HepG2 (cell line): ENCODE measurements around the gene SLC19A1. TPM values are rescaled to one million over a fixed set of nuclear protein-coding genes. Genes with fewer than 3 reads are reported as not detected.

ENCODE experiments used
- AGO2 ChIP-seq: fragments of 200-400 bp; formaldehyde crosslinking; optimal IDR thresholded peaks from 2 replicates; pipeline ENCODE3; 2017; ENCODE audit warnings: mild to moderate bottlenecking, low read depth, low read length, moderate library complexity
- ARNT ChIP-seq: fragments of 450-650 bp; IDR thresholded peaks from 2 replicates; pipeline ENCODE4 v1.6.1; 2017
- HOXA3 ChIP-seq: sonication (generic); formaldehyde crosslinking; IDR thresholded peaks from 2 replicates; pipeline ENCODE4 v1.5.0; 2020; ENCODE audit warnings: missing genetic modification reagents
- PHF8 ChIP-seq: sonication (generic); formaldehyde crosslinking; IDR thresholded peaks from 2 replicates; pipeline ENCODE4 v1.5.0; 2020; ENCODE audit warnings: missing genetic modification reagents
- RBFOX2 ChIP-seq: fragments of 200-400 bp; formaldehyde crosslinking; IDR thresholded peaks from 2 replicates; pipeline ENCODE4 v1.6.1; 2017; ENCODE audit warnings: low read depth, mild to moderate bottlenecking, low read length
- YEATS4 ChIP-seq: sonication (generic); formaldehyde crosslinking; IDR thresholded peaks from 2 replicates; pipeline ENCODE4 v1.4.0; 2020; ENCODE audit warnings: missing genetic modification reagents, borderline replicate concordance
- ZNF367 ChIP-seq: sonication (generic); formaldehyde crosslinking; IDR thresholded peaks from 2 replicates; pipeline ENCODE4 v1.4.0; 2020; ENCODE audit warnings: missing genetic modification reagents, borderline replicate concordance
- ZNF589 ChIP-seq: sonication (generic); formaldehyde crosslinking; conservative IDR thresholded peaks from 2 replicates; pipeline ENCODE4 v1.8.0; 2022; ENCODE audit warnings: mild to moderate bottlenecking, moderate library complexity, missing genetic modification reagents
- ZNF747 ChIP-seq: sonication (generic); formaldehyde crosslinking; IDR thresholded peaks from 2 replicates; pipeline ENCODE4 v1.8.1; 2023; ENCODE audit warnings: missing genetic modification reagents, mild to moderate bottlenecking, borderline replicate concordance
- ZSCAN25 ChIP-seq: sonication (generic); formaldehyde crosslinking; IDR thresholded peaks from 2 replicates; pipeline ENCODE4 v1.8.0; 2022; ENCODE audit warnings: mild to moderate bottlenecking, missing genetic modification reagents
- polyA plus RNA-seq, 8 experiments: library from polyadenylated mRNA; depleted of rRNA in 3 of 8; stranded (reverse) in 7 of 8; unstranded in 1 of 8; fragments of >200 nt; fragmentation: Illumina TruSeq in 4 of 8; extraction: Trizol in 4 of 8; gene quantifications; 2 replicates each; pipeline versions ENCODE4 v1.2.1 to v1.2.3, GENCODE V29; 2011 to 2016; ENCODE audit warnings: low read depth in 4 of 8, missing spikeins in 1 of 8, mixed read lengths in 1 of 8; ENCODE audit not compliant: insufficient read depth in 1 of 8
- total RNA-seq, 5 experiments: library from RNA; depleted of rRNA; stranded (reverse); fragments of >200 nt; fragmentation: Illumina TruSeq; extraction: Trizol; gene quantifications; 2 replicates each; pipeline ENCODE4 v1.2.3, GENCODE V29; 2016; ENCODE audit warnings: low read depth in 1 of 5
- TF ChIP-seq, protein P1 (sequence below): sonication (generic); formaldehyde crosslinking; IDR thresholded peaks from 2 replicates; pipeline ENCODE4 v1.4.0; 2020; ENCODE audit warnings: low read depth, missing genetic modification reagents
- TF ChIP-seq, protein P2 (sequence below): IDR thresholded peaks from 2 replicates; pipeline ENCODE4 v1.6.1; 2016; ENCODE audit warnings: low read depth, missing genetic modification reagents, missing compliant biosample characterization
- TF ChIP-seq, protein P3 (sequence below): sonication (generic); formaldehyde crosslinking; IDR thresholded peaks from 2 replicates; pipeline ENCODE4 v1.8.0; 2022; ENCODE audit warnings: mild to moderate bottlenecking, missing genetic modification reagents, moderate library complexity

SLC19A1 gene
- total and polyA plus RNA-seq, 2 of the 13 experiments (the other 11 are each of a cell fraction or from before 2014, with no cell fraction given): 21.8 to 23.0 TPM

DNA sequence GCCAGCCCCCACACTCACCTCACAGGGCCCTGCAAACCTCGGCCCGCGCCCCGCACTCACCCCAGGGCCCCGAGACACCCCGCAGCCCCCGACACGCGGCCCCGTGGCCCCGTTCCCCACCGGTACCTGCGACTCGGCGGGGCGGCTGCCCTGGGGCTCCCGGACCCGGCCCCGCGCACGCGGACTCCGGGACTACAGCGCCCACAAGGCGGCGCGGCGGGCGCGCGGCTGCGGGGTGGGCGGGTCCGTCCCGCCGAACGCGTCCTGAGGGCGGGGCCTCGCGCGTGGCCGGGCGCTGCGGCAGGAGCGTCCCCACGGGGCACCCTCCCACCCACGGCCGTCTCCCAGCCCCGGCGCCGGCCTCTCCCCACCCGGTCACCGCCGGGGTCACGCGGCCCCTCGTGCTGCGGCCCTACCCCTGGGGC lies at the start of gene SLC19A1 (continued):
- TF ChIP-seq, protein P1, sequence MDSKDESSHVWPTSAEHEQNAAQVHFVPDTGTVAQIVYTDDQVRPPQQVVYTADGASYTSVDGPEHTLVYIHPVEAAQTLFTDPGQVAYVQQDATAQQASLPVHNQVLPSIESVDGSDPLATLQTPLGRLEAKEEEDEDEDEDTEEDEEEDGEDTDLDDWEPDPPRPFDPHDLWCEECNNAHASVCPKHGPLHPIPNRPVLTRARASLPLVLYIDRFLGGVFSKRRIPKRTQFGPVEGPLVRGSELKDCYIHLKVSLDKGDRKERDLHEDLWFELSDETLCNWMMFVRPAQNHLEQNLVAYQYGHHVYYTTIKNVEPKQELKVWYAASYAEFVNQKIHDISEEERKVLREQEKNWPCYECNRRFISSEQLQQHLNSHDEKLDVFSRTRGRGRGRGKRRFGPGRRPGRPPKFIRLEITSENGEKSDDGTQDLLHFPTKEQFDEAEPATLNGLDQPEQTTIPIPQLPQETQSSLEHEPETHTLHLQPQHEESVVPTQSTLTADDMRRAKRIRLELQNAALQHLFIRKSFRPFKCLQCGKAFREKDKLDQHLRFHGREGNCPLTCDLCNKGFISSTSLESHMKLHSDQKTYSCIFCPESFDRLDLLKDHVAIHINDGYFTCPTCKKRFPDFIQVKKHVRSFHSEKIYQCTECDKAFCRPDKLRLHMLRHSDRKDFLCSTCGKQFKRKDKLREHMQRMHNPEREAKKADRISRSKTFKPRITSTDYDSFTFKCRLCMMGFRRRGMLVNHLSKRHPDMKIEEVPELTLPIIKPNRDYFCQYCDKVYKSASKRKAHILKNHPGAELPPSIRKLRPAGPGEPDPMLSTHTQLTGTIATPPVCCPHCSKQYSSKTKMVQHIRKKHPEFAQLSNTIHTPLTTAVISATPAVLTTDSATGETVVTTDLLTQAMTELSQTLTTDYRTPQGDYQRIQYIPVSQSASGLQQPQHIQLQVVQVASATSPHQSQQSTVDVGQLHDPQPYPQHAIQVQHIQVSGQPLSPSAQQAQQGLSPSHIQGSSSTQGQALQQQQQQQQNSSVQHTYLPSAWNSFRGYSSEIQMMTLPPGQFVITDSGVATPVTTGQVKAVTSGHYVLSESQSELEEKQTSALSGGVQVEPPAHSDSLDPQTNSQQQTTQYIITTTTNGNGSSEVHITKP (CRISPR knock-in tag): no peak
- TF ChIP-seq AGO2 (no peak), ZNF747 (no peak), RBFOX2 (no peak), ZSCAN25 (CRISPR knock-in tag) (peak; percentile 14; the same call in 1 of the 2 replicates), ARNT (no peak), PHF8 (CRISPR knock-in tag) (peak; percentile 16), ZNF589 (CRISPR knock-in tag) (no peak), ZNF367 (CRISPR knock-in tag) (no peak), YEATS4 (CRISPR knock-in tag) (peak; percentile 8; the same call in 1 of the 2 replicates), HOXA3 (0 out of 2 replicates have a peak, but pooled peaks have one; percentile 25)
- TF ChIP-seq, protein P2, sequence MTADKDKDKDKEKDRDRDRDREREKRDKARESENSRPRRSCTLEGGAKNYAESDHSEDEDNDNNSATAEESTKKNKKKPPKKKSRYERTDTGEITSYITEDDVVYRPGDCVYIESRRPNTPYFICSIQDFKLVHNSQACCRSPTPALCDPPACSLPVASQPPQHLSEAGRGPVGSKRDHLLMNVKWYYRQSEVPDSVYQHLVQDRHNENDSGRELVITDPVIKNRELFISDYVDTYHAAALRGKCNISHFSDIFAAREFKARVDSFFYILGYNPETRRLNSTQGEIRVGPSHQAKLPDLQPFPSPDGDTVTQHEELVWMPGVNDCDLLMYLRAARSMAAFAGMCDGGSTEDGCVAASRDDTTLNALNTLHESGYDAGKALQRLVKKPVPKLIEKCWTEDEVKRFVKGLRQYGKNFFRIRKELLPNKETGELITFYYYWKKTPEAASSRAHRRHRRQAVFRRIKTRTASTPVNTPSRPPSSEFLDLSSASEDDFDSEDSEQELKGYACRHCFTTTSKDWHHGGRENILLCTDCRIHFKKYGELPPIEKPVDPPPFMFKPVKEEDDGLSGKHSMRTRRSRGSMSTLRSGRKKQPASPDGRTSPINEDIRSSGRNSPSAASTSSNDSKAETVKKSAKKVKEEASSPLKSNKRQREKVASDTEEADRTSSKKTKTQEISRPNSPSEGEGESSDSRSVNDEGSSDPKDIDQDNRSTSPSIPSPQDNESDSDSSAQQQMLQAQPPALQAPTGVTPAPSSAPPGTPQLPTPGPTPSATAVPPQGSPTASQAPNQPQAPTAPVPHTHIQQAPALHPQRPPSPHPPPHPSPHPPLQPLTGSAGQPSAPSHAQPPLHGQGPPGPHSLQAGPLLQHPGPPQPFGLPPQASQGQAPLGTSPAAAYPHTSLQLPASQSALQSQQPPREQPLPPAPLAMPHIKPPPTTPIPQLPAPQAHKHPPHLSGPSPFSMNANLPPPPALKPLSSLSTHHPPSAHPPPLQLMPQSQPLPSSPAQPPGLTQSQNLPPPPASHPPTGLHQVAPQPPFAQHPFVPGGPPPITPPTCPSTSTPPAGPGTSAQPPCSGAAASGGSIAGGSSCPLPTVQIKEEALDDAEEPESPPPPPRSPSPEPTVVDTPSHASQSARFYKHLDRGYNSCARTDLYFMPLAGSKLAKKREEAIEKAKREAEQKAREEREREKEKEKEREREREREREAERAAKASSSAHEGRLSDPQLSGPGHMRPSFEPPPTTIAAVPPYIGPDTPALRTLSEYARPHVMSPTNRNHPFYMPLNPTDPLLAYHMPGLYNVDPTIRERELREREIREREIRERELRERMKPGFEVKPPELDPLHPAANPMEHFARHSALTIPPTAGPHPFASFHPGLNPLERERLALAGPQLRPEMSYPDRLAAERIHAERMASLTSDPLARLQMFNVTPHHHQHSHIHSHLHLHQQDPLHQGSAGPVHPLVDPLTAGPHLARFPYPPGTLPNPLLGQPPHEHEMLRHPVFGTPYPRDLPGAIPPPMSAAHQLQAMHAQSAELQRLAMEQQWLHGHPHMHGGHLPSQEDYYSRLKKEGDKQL: no peak
- TF ChIP-seq, protein P3, sequence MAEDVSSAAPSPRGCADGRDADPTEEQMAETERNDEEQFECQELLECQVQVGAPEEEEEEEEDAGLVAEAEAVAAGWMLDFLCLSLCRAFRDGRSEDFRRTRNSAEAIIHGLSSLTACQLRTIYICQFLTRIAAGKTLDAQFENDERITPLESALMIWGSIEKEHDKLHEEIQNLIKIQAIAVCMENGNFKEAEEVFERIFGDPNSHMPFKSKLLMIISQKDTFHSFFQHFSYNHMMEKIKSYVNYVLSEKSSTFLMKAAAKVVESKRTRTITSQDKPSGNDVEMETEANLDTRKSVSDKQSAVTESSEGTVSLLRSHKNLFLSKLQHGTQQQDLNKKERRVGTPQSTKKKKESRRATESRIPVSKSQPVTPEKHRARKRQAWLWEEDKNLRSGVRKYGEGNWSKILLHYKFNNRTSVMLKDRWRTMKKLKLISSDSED (CRISPR knock-in tag): no peak
